ENCODE measurements around the gene ZNF584. TPM values are rescaled to one million over a fixed set of nuclear protein-coding genes. Genes with fewer than 3 reads are reported as not detected.

Gene ZNF584
- polyA plus RNA-seq, result 1 to 10 TPM; 1.8 to 7.6 (median 6.0) TPM
- long read RNA-seq, donor 1, transcript ZNF584-208 (1 exons, 2,709 nt), result major isoform, 7 of 8 reads
- long read RNA-seq, donor 1, partial matches to known transcripts, result 0 of 8 reads
- long read RNA-seq, donor 1, other reads (novel, unspliced or antisense), result 0 of 8 reads
- long read RNA-seq, donor 2, partial matches to known transcripts, result 0 of 4 reads
- long read RNA-seq, donor 2, other reads (novel, unspliced or antisense), result 0 of 4 reads
- long read RNA-seq, donor 3, transcript ZNF584-208 (1 exons, 2,709 nt), result major isoform, 10 of 13 reads
- long read RNA-seq, donor 3, partial matches to known transcripts, result 0 of 13 reads
- long read RNA-seq, donor 3, other reads (novel, unspliced or antisense), result 0 of 13 reads
- long read RNA-seq, donor 4, result 0 reads
- long read RNA-seq, donor 5, transcript ZNF584-208 (1 exons, 2,709 nt), result major isoform, 5 of 6 reads
- long read RNA-seq, donor 5, partial matches to known transcripts, result 0 of 6 reads
- long read RNA-seq, donor 5, other reads (novel, unspliced or antisense), result 0 of 6 reads
- long read RNA-seq, donor 6, partial matches to known transcripts, result 0 of 2 reads
- long read RNA-seq, donor 6, other reads (novel, unspliced or antisense), result 0 of 2 reads
- long read RNA-seq, donor 7, transcript ZNF584-208 (1 exons, 2,709 nt), result major isoform, 10 of 11 reads
- long read RNA-seq, donor 7, partial matches to known transcripts, result 0 of 11 reads
- long read RNA-seq, donor 7, other reads (novel, unspliced or antisense), result 0 of 11 reads
- long read RNA-seq, donor 8, partial matches to known transcripts, result 0 of 2 reads
- long read RNA-seq, donor 8, other reads (novel, unspliced or antisense), result 0 of 2 reads
- long read RNA-seq, donor 9, partial matches to known transcripts, result 0 of 1 reads
- long read RNA-seq, donor 9, other reads (novel, unspliced or antisense), result 0 of 1 reads
- long read RNA-seq, donor 10, partial matches to known transcripts, result 0 of 3 reads
- long read RNA-seq, donor 10, other reads (novel, unspliced or antisense), result 0 of 3 reads

GRCh38 chr19:58408152-58409009 is at the start of gene ZNF584:
Gene ZNF584 (plus strand): TSS chr19:58408649. CDS start chr19:58409148, 499 bp downstream.
- Histone ChIP-seq H3K9me3 (ENCODE audit: control insufficient read depth in 2 of 2, insufficient read depth in 1 of 2, low read depth in 1 of 2, low read length in 1 of 2) (no peaks in the 10 kb centered on the region), H3K27ac (ENCODE audit: low read depth in 1 of 3, low read length in 2 of 3) (peak within 1 kb of the TSS; percentile 45 to 90 (median 88)), H3K36me3 (ENCODE audit: control insufficient read depth in 3 of 3, insufficient read depth in 2 of 3, low read depth in 1 of 3, low read length in 3 of 3) (peaks cover 0 to 5% (median 0%) of the 10 kb centered on the region in 3 donors), H3K27me3 (ENCODE audit: control insufficient read depth in 3 of 3, insufficient read depth in 3 of 3, low read length in 3 of 3) (no peaks in the 10 kb centered on the region), H3K4me1 (ENCODE audit: control insufficient read depth in 3 of 3, insufficient read depth in 2 of 3, low read depth in 1 of 3, low read length in 2 of 3) (peaks cover 4 to 18% (median 6%) of the 10 kb centered on the region in 3 donors), H3K4me3 (ENCODE audit: low read depth in 1 of 3, low read length in 3 of 3) (peak within 1 kb of the TSS; percentile 68 to 80 (median 80))
- DNase-seq (peak; percentile 95 to 97), FAIRE-seq (no peak)
- WGBS, 3 donors, result 0% methylated on average over 87 to 100 of the region's 100 CpGs

- H3K4me3 ChIP-seq (ENCODE audit: low read depth in 1 of 3, low read length in 3 of 3), result peak overlapping the region; percentile 62 to 91 (median 75)
- peak overlapping the region; percentile 90 to 98 (median 97) for H3K27ac ChIP-seq (ENCODE audit: low read depth in 1 of 3, low read length in 2 of 3)
- 3 to 8% (median 6%) methylated on average over 28 of the region's 28 CpGs for WGBS, 3 donors
- peaks cover 0 to 16% (median 0%) of the 10 kb centered on the region in 3 donors for H3K36me3 ChIP-seq (ENCODE audit: control insufficient read depth in 3 of 3, insufficient read depth in 2 of 3, low read depth in 1 of 3, low read length in 3 of 3)
- H3K4me1 ChIP-seq (ENCODE audit: control insufficient read depth in 3 of 3, insufficient read depth in 2 of 3, low read depth in 1 of 3, low read length in 2 of 3), result peaks cover 0 to 6% (median 3%) of the 10 kb centered on the region in 3 donors
- FAIRE-seq, result no peak
- no peak for DNase-seq
- H3K27me3 ChIP-seq (ENCODE audit: control insufficient read depth in 3 of 3, insufficient read depth in 3 of 3, low read length in 3 of 3), result peaks cover 0 to 8% (median 0%) of the 10 kb centered on the region in 3 donors
- H3K9me3 ChIP-seq (ENCODE audit: control insufficient read depth in 2 of 2, insufficient read depth in 1 of 2, low read depth in 1 of 2, low read length in 1 of 2), result no peaks in the 10 kb centered on the region
These were observed 46.6 kb upstream of the ZNF584 start for GRCh38 chr19:58361900-58362271.

- peaks cover 0 to 22% (median 0%) of the 10 kb centered on the region in 3 donors for H3K36me3 ChIP-seq (ENCODE audit: control insufficient read depth in 3 of 3, insufficient read depth in 2 of 3, low read depth in 1 of 3, low read length in 3 of 3)
- H3K27me3 ChIP-seq (ENCODE audit: control insufficient read depth in 3 of 3, insufficient read depth in 3 of 3, low read length in 3 of 3), result peaks cover 0 to 4% (median 0%) of the 10 kb centered on the region in 3 donors
- peaks cover 0 to 3% of the 10 kb centered on the region in 2 donors for H3K9me3 ChIP-seq (ENCODE audit: control insufficient read depth in 2 of 2, insufficient read depth in 1 of 2, low read depth in 1 of 2, low read length in 1 of 2)
- H3K4me1 ChIP-seq (ENCODE audit: control insufficient read depth in 3 of 3, insufficient read depth in 2 of 3, low read depth in 1 of 3, low read length in 2 of 3), result peaks cover 0 to 4% (median 0%) of the 10 kb centered on the region in 3 donors
- peak within 1 kb of the TSS; percentile 90 to 98 (median 97) for H3K27ac ChIP-seq (ENCODE audit: low read depth in 1 of 3, low read length in 2 of 3)
- peak; percentile 96 to 99 for DNase-seq
- 0% methylated on average over 56 to 74 of the region's 74 CpGs for WGBS, 3 donors
- H3K4me3 ChIP-seq (ENCODE audit: low read depth in 1 of 3, low read length in 3 of 3), result peak within 1 kb of the TSS; percentile 62 to 91 (median 75)
- FAIRE-seq, result no peak
These were observed 46.0 kb upstream of the ZNF584 start, which contains the start of gene ZNF497 for GRCh38 chr19:58362272-58362994. Gene ZNF497 (minus strand): TSS chr19:58362751. CDS start chr19:58357635, 5,116 bp downstream.

- H3K27ac ChIP-seq (ENCODE audit: low read depth in 1 of 3, low read length in 2 of 3), result no peak overlapping the region
- peaks cover 0 to 4% (median 0%) of the 10 kb centered on the region in 3 donors for H3K4me1 ChIP-seq (ENCODE audit: control insufficient read depth in 3 of 3, insufficient read depth in 2 of 3, low read depth in 1 of 3, low read length in 2 of 3)
- H3K9me3 ChIP-seq (ENCODE audit: control insufficient read depth in 2 of 2, insufficient read depth in 1 of 2, low read depth in 1 of 2, low read length in 1 of 2), result peaks cover 0 to 7% of the 10 kb centered on the region in 2 donors
- FAIRE-seq, result no peak
- no peak for DNase-seq
- peaks cover 0 to 2% (median 0%) of the 10 kb centered on the region in 3 donors for H3K27me3 ChIP-seq (ENCODE audit: control insufficient read depth in 3 of 3, insufficient read depth in 3 of 3, low read length in 3 of 3)
- H3K36me3 ChIP-seq (ENCODE audit: control insufficient read depth in 3 of 3, insufficient read depth in 2 of 3, low read depth in 1 of 3, low read length in 3 of 3), result peaks cover 0 to 23% (median 0%) of the 10 kb centered on the region in 3 donors
- no peak overlapping the region for H3K4me3 ChIP-seq (ENCODE audit: low read depth in 1 of 3, low read length in 3 of 3)
- 67 to 89% (median 85%) methylated on average over 5 of the region's 5 CpGs for WGBS, 3 donors
These were observed 44.3 kb upstream of the ZNF584 start for GRCh38 chr19:58364146-58364545.

- peaks cover 0 to 1% (median 0%) of the 10 kb centered on the region in 3 donors for H3K4me1 ChIP-seq (ENCODE audit: control insufficient read depth in 3 of 3, insufficient read depth in 2 of 3, low read depth in 1 of 3, low read length in 2 of 3)
- 90 to 96% (median 94%) methylated on average over 32 of the region's 32 CpGs for WGBS, 3 donors
- H3K9me3 ChIP-seq (ENCODE audit: control insufficient read depth in 2 of 2, insufficient read depth in 1 of 2, low read depth in 1 of 2, low read length in 1 of 2), result peaks cover 0 to 7% of the 10 kb centered on the region in 2 donors
- H3K27ac ChIP-seq (ENCODE audit: low read depth in 1 of 3, low read length in 2 of 3), result no peak overlapping the region
- DNase-seq (no peak), FAIRE-seq (no peak)
- peaks cover 0 to 31% (median 0%) of the 10 kb centered on the region in 3 donors for H3K36me3 ChIP-seq (ENCODE audit: control insufficient read depth in 3 of 3, insufficient read depth in 2 of 3, low read depth in 1 of 3, low read length in 3 of 3)
- peaks cover 0 to 2% (median 0%) of the 10 kb centered on the region in 3 donors for H3K27me3 ChIP-seq (ENCODE audit: control insufficient read depth in 3 of 3, insufficient read depth in 3 of 3, low read length in 3 of 3)
- H3K4me3 ChIP-seq (ENCODE audit: low read depth in 1 of 3, low read length in 3 of 3), result no peak overlapping the region
These were observed 41.6 kb upstream of the ZNF584 start for GRCh38 chr19:58366585-58367430.

GRCh38 chr19:58367698-58368454 is 40.6 kb upstream of the ZNF584 start:
- WGBS, 3 donors, result 63 to 92% (median 91%) methylated on average over 95 to 106 of the region's 106 CpGs
- DNase-seq, result no peak
- Histone ChIP-seq H3K9me3 (ENCODE audit: control insufficient read depth in 2 of 2, insufficient read depth in 1 of 2, low read depth in 1 of 2, low read length in 1 of 2) (peaks cover 0 to 7% of the 10 kb centered on the region in 2 donors), H3K27ac (ENCODE audit: low read depth in 1 of 3, low read length in 2 of 3) (no peak overlapping the region), H3K4me3 (ENCODE audit: low read depth in 1 of 3, low read length in 3 of 3) (no peak overlapping the region), H3K36me3 (ENCODE audit: control insufficient read depth in 3 of 3, insufficient read depth in 2 of 3, low read depth in 1 of 3, low read length in 3 of 3) (peaks cover 0 to 31% (median 0%) of the 10 kb centered on the region in 3 donors), H3K4me1 (ENCODE audit: control insufficient read depth in 3 of 3, insufficient read depth in 2 of 3, low read depth in 1 of 3, low read length in 2 of 3) (no peaks in the 10 kb centered on the region), H3K27me3 (ENCODE audit: control insufficient read depth in 3 of 3, insufficient read depth in 3 of 3, low read length in 3 of 3) (peaks cover 0 to 2% (median 0%) of the 10 kb centered on the region in 3 donors)
- no peak for FAIRE-seq

Data from small intestine (tissue), 16 donors.